CD8-positive, alpha-beta memory T cell (primary cell): ENCODE data around the gene WDR18. TPM values are rescaled to one million over a fixed set of nuclear protein-coding genes. Genes with fewer than 3 reads are reported as not detected.

ENCODE experiments used
- CTCF ChIA-PET: fragments of 350-600 bp; sonication (Branson Sonifier 250); formaldehyde crosslinking; loops from one replicate; lab custom pipeline; 2021; ENCODE audit warnings: antibody characterized with exemption; lab: Charles Lee
- POLR2A ChIA-PET: fragments of 350-600 bp; sonication (Branson Sonifier 250); formaldehyde crosslinking; loops from one replicate; lab custom pipeline; 2021; ENCODE audit warnings: antibody characterized with exemption; lab: Charles Lee
- DNase-seq, 5 donors: peaks; one replicate each; pipeline versions ENCODE4 v3.0.0 to v3.0.0-alpha.2; 2020 to 2022; ENCODE audit warnings: mixed read lengths in 1 of 5
- H3K27ac ChIP-seq: one replicate; pipeline ENCODE4 v1.7.0; 2013; ENCODE audit warnings: low read depth, mild to moderate bottlenecking, low read length, moderate library complexity
- H3K27me3 ChIP-seq: 2 replicates; pipeline ENCODE4 v1.7.0; 2013; ENCODE audit warnings: low read length, mild to moderate bottlenecking; ENCODE audit not compliant: insufficient read depth, poor library complexity, severe bottlenecking
- H3K36me3 ChIP-seq: 2 replicates; pipeline ENCODE4 v1.7.0; 2013; ENCODE audit warnings: mild to moderate bottlenecking, low read length, moderate library complexity; ENCODE audit not compliant: insufficient read depth
- H3K4me1 ChIP-seq: 2 replicates; pipeline ENCODE4 v1.7.0; 2013; ENCODE audit warnings: mild to moderate bottlenecking, low read length, moderate library complexity; ENCODE audit not compliant: insufficient read depth
- H3K4me3 ChIP-seq: 2 replicates; pipeline ENCODE4 v1.7.0; 2013; ENCODE audit warnings: mild to moderate bottlenecking, low read length
- H3K9me3 ChIP-seq: 2 replicates; pipeline ENCODE4 v1.7.0; 2013; ENCODE audit warnings: mild to moderate bottlenecking, low read length
- H3K27ac Mint-ChIP-seq, 8 donors: one replicate each; pipeline ENCODE4 v1.8.0; 2020 to 2021; ENCODE audit warnings: mixed read lengths in 8 of 8, mild to moderate bottlenecking in 6 of 8, inconsistent platforms in 3 of 8, moderate library complexity in 3 of 8
- H3K27me3 Mint-ChIP-seq, 2 donors: one replicate each; pipeline ENCODE4 v1.8.0; 2020 to 2021; ENCODE audit warnings: mixed read lengths in 2 of 2, mild to moderate bottlenecking in 1 of 2, moderate library complexity in 1 of 2
- H3K36me3 Mint-ChIP-seq, 3 donors: one replicate each; pipeline ENCODE4 v1.8.0; 2020 to 2021; ENCODE audit warnings: mixed read lengths in 3 of 3, inconsistent platforms in 1 of 3, mild to moderate bottlenecking in 1 of 3
- H3K4me1 Mint-ChIP-seq, 3 donors: one replicate each; pipeline ENCODE4 v1.8.0; 2020 to 2021; ENCODE audit warnings: mixed read lengths in 3 of 3, inconsistent platforms in 1 of 3, mild to moderate bottlenecking in 1 of 3
- H3K4me3 Mint-ChIP-seq, 7 donors: one replicate each; pipeline ENCODE4 v1.8.0; 2020 to 2021; ENCODE audit warnings: mixed read lengths in 7 of 7, mild to moderate bottlenecking in 6 of 7, moderate library complexity in 4 of 7, inconsistent platforms in 2 of 7
- H3K9me3 Mint-ChIP-seq, 5 donors: one replicate each; pipeline ENCODE4 v1.8.0; 2020 to 2022; ENCODE audit warnings: mixed read lengths in 5 of 5, mild to moderate bottlenecking in 3 of 5, moderate library complexity in 2 of 5, inconsistent platforms in 1 of 5
- polyA plus RNA-seq: library from polyadenylated mRNA; unstranded; fragments of 300-500 nt; fragmentation: Illumina TruSeq; gene quantifications from one replicate; pipeline ENCODE4 v1.2.3, GENCODE V29; 2021
- total RNA-seq, 2 experiments: library from RNA; stranded (reverse); gene quantifications; one replicate each; pipeline ENCODE4 v1.2.3, GENCODE V29; 2021

The WDR18 gene
- total and polyA plus RNA-seq, 3 experiments from 2014 or later: 61.3 to 133 (median 108) TPM

- Mint-ChIP-seq H3K9me3 (no peaks in the 10 kb centered on the region), H3K27ac (peak overlapping the region in 1 of 8 donors; percentile 21), H3K4me1 (peaks cover 6 to 11% (median 7%) of the 10 kb centered on the region in 3 donors), H3K36me3 (no peaks in the 10 kb centered on the region), H3K27me3 (peaks cover 0 to 1% of the 10 kb centered on the region in 2 donors), H3K4me3 (no peak overlapping the region)
- POLR2A ChIA-PET: no interaction called here
- Histone ChIP-seq H3K4me1 (peaks cover 8% of the 10 kb centered on the region), H3K4me3 (no peak overlapping the region), H3K27me3 (no peaks in the 10 kb centered on the region), H3K36me3 (no peaks in the 10 kb centered on the region), H3K9me3 (no peaks in the 10 kb centered on the region), H3K27ac (no peak overlapping the region)
- DNase-seq: no peak
- CTCF ChIA-PET: no interaction called here
Observed at GRCh38 chr19:945401-946252, 38.5 kb upstream of the WDR18 start.

GRCh38 chr19:947090-947706, 36.9 kb upstream of the WDR18 start:
- H3K36me3 ChIP-seq: no peaks in the 10 kb centered on the region
- Mint-ChIP-seq H3K27me3 (peaks cover 0 to 1% of the 10 kb centered on the region in 2 donors), H3K4me3 (no peak overlapping the region), H3K27ac (no peak overlapping the region), H3K4me1 (peaks cover 0 to 8% (median 0%) of the 10 kb centered on the region in 3 donors), H3K36me3 (no peaks in the 10 kb centered on the region), H3K9me3 (no peaks in the 10 kb centered on the region)
- no peak overlapping the region for H3K27ac ChIP-seq
- no peaks in the 10 kb centered on the region for H3K9me3 ChIP-seq
- peaks cover under 1% of the 10 kb centered on the region for H3K4me1 ChIP-seq
- no peak for DNase-seq
- H3K27me3 ChIP-seq: no peaks in the 10 kb centered on the region
- ChIA-PET CTCF (interaction anchor here (0.8 to 1.4 kb wide), 2 partner anchors 37 kb away, joined by 3 to 4 read pairs; partner anchors contain the start of gene WDR18), POLR2A (interaction anchor here (0.7 kb wide), 1 partner anchor 35 kb away, joined by 3 read pairs; no protein-coding TSS in a partner anchor)
- H3K4me3 ChIP-seq: no peak overlapping the region

DNA sequence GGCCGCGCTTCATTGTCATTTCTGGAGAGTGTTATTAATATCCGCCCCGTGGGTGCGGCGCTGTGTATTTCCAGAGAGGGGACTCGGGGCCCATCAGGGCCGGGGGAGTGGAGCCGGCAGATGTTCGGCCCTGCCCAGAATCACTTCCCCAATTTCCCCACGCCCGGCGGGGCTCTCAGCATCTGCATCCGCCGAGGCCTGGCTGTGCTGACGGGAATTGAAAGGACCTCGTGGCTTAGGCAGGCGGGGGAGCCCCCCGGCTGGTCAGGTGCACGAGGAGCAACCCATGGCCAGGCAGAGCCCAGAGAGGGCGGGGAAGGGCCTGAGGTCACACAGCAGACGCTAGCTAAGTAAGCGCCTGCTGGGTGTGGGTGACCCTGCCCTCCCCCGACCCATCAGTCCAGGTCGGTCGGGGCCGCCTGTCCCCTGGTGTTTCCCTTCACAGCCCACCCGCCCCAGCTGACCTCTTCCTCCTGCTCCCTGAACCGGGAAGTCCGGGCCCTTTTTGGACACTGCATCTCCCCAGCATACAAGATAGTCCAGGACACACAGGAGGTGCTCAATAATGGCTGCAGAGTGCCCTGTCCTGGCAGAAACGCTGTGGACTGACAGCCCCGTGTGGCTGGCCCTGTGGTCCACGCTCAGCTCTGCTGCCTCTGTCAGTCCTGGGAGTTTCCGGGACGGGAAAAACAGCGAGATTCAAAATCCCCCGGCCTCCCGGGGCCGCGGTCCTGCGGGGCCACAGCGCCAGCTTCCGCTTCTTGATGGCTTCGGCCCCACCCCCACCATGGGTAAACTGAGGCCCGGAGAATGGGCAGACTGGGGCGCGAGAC, 36.2 kb upstream of the WDR18 start:
- peaks cover 8% of the 10 kb centered on the region for H3K4me1 ChIP-seq

DNA sequence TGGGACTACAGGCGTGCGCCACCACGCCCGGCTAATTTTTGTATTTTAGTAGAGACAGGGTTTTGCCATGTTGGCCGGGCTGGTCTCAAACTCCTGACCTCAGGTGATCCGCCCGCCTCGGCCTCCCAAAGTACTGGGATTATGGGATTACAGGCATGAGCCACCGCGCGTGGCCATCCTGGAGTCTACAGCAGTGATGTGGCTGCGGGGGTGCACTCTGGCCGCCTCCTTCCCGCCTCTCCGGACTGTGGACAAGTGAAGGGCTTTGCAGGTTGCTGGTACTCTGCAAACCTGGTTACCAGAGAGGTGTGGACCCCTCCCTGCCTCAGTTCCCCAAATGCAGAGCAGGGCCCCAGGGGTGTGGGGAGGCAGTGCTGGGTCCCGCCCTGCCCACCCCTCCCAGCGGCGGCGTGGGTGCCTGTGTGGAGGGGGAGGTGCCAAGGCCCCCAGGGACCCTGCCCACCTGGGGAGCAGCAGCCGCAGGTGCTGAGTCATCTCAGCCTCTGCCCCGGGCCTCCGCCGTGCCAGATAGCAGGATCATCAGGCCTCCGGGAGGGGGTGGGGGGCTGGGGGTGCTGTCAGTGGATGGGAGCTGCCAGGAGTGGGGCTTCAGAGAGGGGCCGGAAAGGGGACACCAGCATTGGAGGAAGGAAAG, 35.2 kb upstream of the WDR18 start:
- H3K27me3 ChIP-seq: no peaks in the 10 kb centered on the region
- H3K4me3 ChIP-seq: no peak overlapping the region
- no peak overlapping the region for H3K4me3 Mint-ChIP-seq
- no peaks in the 10 kb centered on the region for H3K9me3 Mint-ChIP-seq
- no peak for DNase-seq
- no peaks in the 10 kb centered on the region for H3K36me3 ChIP-seq
- H3K4me1 Mint-ChIP-seq: peaks cover 0 to 23% (median 2%) of the 10 kb centered on the region in 3 donors
- no peak overlapping the region for H3K27ac ChIP-seq
- peaks cover 18% of the 10 kb centered on the region for H3K4me1 ChIP-seq
- CTCF ChIA-PET: interaction anchor here (1.4 kb wide), 1 partner anchor 35 kb away, joined by 4 read pairs; the partner anchor contains the start of gene WDR18
- peaks cover 0 to 1% of the 10 kb centered on the region in 2 donors for H3K27me3 Mint-ChIP-seq
- no peaks in the 10 kb centered on the region for H3K9me3 ChIP-seq
- POLR2A ChIA-PET: no interaction called here
- H3K36me3 Mint-ChIP-seq: no peaks in the 10 kb centered on the region
- no peak overlapping the region for H3K27ac Mint-ChIP-seq

More for the DNA sequence above, 36.2 kb upstream of the WDR18 start:
- H3K36me3 Mint-ChIP-seq: no peaks in the 10 kb centered on the region
- CTCF ChIA-PET: interaction anchor here (1.4 kb wide), 1 partner anchor 36 kb away, joined by 4 read pairs; the partner anchor contains the start of gene WDR18
- POLR2A ChIA-PET: no interaction called here
- H3K27ac Mint-ChIP-seq: no peak overlapping the region
- no peaks in the 10 kb centered on the region for H3K9me3 Mint-ChIP-seq
- no peak for DNase-seq
- H3K27me3 ChIP-seq: no peaks in the 10 kb centered on the region
- H3K36me3 ChIP-seq: no peaks in the 10 kb centered on the region
- no peaks in the 10 kb centered on the region for H3K9me3 ChIP-seq
- H3K27me3 Mint-ChIP-seq: peaks cover 0 to 1% of the 10 kb centered on the region in 2 donors
- no peak overlapping the region for H3K4me3 Mint-ChIP-seq
- H3K4me3 ChIP-seq: no peak overlapping the region
- H3K27ac ChIP-seq: no peak overlapping the region
- H3K4me1 Mint-ChIP-seq: peaks cover 0 to 13% (median 1%) of the 10 kb centered on the region in 3 donors

GRCh38 chr19:950352-951066, 33.6 kb upstream of the WDR18 start:
- Histone ChIP-seq H3K9me3 (no peaks in the 10 kb centered on the region), H3K36me3 (no peaks in the 10 kb centered on the region), H3K27me3 (no peaks in the 10 kb centered on the region), H3K4me1 (peaks cover 19% of the 10 kb centered on the region), H3K27ac (no peak overlapping the region), H3K4me3 (no peak overlapping the region)
- DNase-seq: no peak
- Mint-ChIP-seq H3K4me3 (peak overlapping the region in 2 of 7 donors; percentile 15 to 74), H3K4me1 (peaks cover 0 to 26% (median 2%) of the 10 kb centered on the region in 3 donors), H3K36me3 (no peaks in the 10 kb centered on the region), H3K27me3 (peaks cover 0 to 1% of the 10 kb centered on the region in 2 donors), H3K27ac (peak overlapping the region in 2 of 8 donors; percentile 27 to 42), H3K9me3 (no peaks in the 10 kb centered on the region)
- ChIA-PET CTCF (no interaction called here), POLR2A (no interaction called here)

GRCh38 chr19:952049-952679, 32.0 kb upstream of the WDR18 start:
- H3K27me3 ChIP-seq: no peaks in the 10 kb centered on the region
- peaks cover 0 to 1% of the 10 kb centered on the region in 2 donors for H3K27me3 Mint-ChIP-seq
- H3K27ac ChIP-seq: peak overlapping the region; percentile 73
- H3K4me1 Mint-ChIP-seq: peaks cover 0 to 26% (median 2%) of the 10 kb centered on the region in 3 donors
- no peak for DNase-seq
- peak overlapping the region in 4 of 8 donors; percentile 29 to 61 (median 44) for H3K27ac Mint-ChIP-seq
- ChIA-PET POLR2A (no interaction called here), CTCF (interaction anchor here (1.0 kb wide), 1 partner anchor 29 kb away, joined by 3 read pairs; no protein-coding TSS in a partner anchor)
- no peaks in the 10 kb centered on the region for H3K9me3 ChIP-seq
- no peaks in the 10 kb centered on the region for H3K36me3 ChIP-seq
- H3K4me1 ChIP-seq: peaks cover 19% of the 10 kb centered on the region
- peak overlapping the region in 6 of 7 donors; percentile 11 to 73 (median 54) for H3K4me3 Mint-ChIP-seq
- H3K36me3 Mint-ChIP-seq: no peaks in the 10 kb centered on the region
- no peaks in the 10 kb centered on the region for H3K9me3 Mint-ChIP-seq
- no peak overlapping the region for H3K4me3 ChIP-seq
